ENCODE data around the gene FSTL5. TPM values are rescaled to one million over a fixed set of nuclear protein-coding genes. Genes with fewer than 3 reads are reported as not detected.

Gene FSTL5
- total RNA-seq, 1 donor: not detected

DNA sequence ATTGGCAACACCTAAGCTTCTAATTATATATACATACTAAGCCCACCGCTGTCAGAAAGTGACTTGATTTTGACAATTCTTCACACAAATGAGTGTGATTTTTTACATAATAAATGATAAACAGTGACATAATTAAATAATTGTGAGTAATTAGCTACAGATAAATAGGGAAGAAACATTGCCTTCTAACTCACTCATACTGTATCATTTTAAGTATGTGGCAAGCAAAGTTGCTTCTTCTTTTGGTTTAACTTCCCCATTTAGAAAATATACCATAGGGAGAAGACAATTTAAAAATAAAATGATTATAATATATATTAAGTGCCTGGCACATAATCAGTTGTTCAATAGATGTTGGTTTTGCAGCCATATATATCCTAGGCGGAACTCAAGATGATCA is 644.2 kb downstream of the FSTL5 start:
- no peak for DNase-seq (ENCODE audit: insufficient read length, low spot score, missing footprints)
- H3K79me2 ChIP-seq (ENCODE audit: insufficient read depth, low read length): no peaks in the 10 kb centered on the region
- no peak overlapping the region for H3K4me3 ChIP-seq (ENCODE audit: insufficient read depth, low read length)
- no peaks in the 10 kb centered on the region for H3K36me3 ChIP-seq (ENCODE audit: insufficient read depth, low read length)
- no peaks in the 10 kb centered on the region for H3K4me1 ChIP-seq (ENCODE audit: insufficient read depth, low read length)
- no peaks in the 10 kb centered on the region for H4K20me1 ChIP-seq (ENCODE audit: insufficient read depth, low read length)
- H3K9me3 ChIP-seq (ENCODE audit: low read depth, low read length): no peaks in the 10 kb centered on the region
- H3K27me3 ChIP-seq (ENCODE audit: insufficient read depth, low read length): no peaks in the 10 kb centered on the region
- TF ChIP-seq, protein P1, sequence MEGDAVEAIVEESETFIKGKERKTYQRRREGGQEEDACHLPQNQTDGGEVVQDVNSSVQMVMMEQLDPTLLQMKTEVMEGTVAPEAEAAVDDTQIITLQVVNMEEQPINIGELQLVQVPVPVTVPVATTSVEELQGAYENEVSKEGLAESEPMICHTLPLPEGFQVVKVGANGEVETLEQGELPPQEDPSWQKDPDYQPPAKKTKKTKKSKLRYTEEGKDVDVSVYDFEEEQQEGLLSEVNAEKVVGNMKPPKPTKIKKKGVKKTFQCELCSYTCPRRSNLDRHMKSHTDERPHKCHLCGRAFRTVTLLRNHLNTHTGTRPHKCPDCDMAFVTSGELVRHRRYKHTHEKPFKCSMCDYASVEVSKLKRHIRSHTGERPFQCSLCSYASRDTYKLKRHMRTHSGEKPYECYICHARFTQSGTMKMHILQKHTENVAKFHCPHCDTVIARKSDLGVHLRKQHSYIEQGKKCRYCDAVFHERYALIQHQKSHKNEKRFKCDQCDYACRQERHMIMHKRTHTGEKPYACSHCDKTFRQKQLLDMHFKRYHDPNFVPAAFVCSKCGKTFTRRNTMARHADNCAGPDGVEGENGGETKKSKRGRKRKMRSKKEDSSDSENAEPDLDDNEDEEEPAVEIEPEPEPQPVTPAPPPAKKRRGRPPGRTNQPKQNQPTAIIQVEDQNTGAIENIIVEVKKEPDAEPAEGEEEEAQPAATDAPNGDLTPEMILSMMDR (IDR thresholded peaks at IDR 0.05; ENCODE audit: extremely low read depth, low read depth, low read length): no peak
- no peak overlapping the region for H2AFZ ChIP-seq (ENCODE audit: low read length)
- no peak overlapping the region for H3K27ac ChIP-seq (ENCODE audit: low read depth, low read length)
- no peak overlapping the region for H3K4me2 ChIP-seq (ENCODE audit: insufficient read depth, low read length)

DNA sequence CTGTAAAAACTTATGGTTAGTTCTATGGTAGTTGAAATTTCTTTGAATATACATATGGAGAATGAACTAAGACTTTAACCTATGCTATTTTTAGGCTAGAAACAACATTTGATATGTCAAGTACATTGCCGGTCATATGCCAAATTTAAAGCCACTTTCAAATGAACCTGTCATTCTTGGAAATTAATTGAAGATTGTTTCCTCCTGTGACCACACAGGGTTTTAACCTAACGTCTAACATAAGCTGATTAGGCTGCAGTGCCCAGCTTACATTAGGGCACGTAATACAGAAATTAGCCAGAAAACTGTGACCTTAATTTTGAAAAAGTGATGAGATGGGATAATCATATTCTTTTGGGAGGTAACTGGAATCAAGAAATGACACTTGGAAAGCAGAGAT is 645.9 kb downstream of the FSTL5 start:
- no peak overlapping the region for H3K4me2 ChIP-seq (ENCODE audit: insufficient read depth, low read length)
- DNase-seq (ENCODE audit: insufficient read length, low spot score, missing footprints): no peak
- H3K4me3 ChIP-seq (ENCODE audit: insufficient read depth, low read length): no peak overlapping the region
- H3K4me1 ChIP-seq (ENCODE audit: insufficient read depth, low read length): no peaks in the 10 kb centered on the region
- H3K9me3 ChIP-seq (ENCODE audit: low read depth, low read length): no peaks in the 10 kb centered on the region
- no peak overlapping the region for H3K27ac ChIP-seq (ENCODE audit: low read depth, low read length)
- no peaks in the 10 kb centered on the region for H4K20me1 ChIP-seq (ENCODE audit: insufficient read depth, low read length)
- TF ChIP-seq, protein P1 (IDR thresholded peaks at IDR 0.05; ENCODE audit: extremely low read depth, low read depth, low read length): no peak
- H3K36me3 ChIP-seq (ENCODE audit: insufficient read depth, low read length): no peaks in the 10 kb centered on the region
- H3K79me2 ChIP-seq (ENCODE audit: insufficient read depth, low read length): no peaks in the 10 kb centered on the region
- H2AFZ ChIP-seq (ENCODE audit: low read length): no peak overlapping the region
- H3K27me3 ChIP-seq (ENCODE audit: insufficient read depth, low read length): no peaks in the 10 kb centered on the region

DNA sequence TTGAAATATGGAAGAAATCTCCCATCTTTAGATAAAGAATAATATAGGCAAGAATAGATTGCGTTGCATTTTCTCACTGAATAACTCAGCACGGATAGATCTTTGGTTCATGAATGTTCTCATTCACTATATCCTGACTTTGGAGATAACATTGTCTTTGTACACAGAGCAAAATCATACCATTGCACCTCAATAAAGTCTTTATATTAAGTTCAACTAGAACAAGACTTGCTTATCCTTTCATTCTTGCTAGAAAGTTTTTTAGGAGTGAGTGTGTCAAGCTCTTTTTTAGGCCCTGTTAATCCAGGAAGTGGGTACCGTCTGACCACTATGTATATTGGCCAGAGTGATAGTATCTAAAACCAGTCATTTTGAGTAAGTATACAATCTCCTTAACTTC is 658.7 kb downstream of the FSTL5 start:
- H3K4me3 ChIP-seq (ENCODE audit: insufficient read depth, low read length): no peak overlapping the region
- TF ChIP-seq, protein P1 (IDR thresholded peaks at IDR 0.05; ENCODE audit: extremely low read depth, low read depth, low read length): no peak

DNA sequence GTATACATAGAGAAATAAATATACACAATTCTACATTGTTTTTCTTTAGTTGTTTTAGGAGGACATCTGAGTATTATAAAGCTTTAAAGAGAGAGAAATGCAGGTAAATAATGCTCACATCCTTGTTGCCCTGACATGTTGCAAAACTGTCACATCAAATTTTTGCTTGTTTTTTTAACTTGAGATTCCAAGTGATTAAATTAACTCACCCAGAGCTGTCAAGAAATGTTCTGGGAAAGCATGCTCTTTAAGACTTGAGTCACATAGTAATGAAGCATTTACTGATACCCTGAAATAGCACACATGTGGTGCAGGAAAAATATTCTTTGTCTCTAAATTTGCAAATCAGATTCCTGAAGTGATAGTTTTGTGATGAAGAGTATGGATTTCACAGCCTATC is 665.6 kb downstream of the FSTL5 start:
- Histone ChIP-seq H3K4me1 (ENCODE audit: insufficient read depth, low read length) (no peaks in the 10 kb centered on the region), H3K36me3 (ENCODE audit: insufficient read depth, low read length) (no peaks in the 10 kb centered on the region), H3K27me3 (ENCODE audit: insufficient read depth, low read length) (no peaks in the 10 kb centered on the region), H2AFZ (ENCODE audit: low read length) (no peak overlapping the region), H3K79me2 (ENCODE audit: insufficient read depth, low read length) (no peaks in the 10 kb centered on the region), H4K20me1 (ENCODE audit: insufficient read depth, low read length) (no peaks in the 10 kb centered on the region), H3K4me2 (ENCODE audit: insufficient read depth, low read length) (no peak overlapping the region), H3K9me3 (ENCODE audit: low read depth, low read length) (no peaks in the 10 kb centered on the region), H3K4me3 (ENCODE audit: insufficient read depth, low read length) (no peak overlapping the region), H3K27ac (ENCODE audit: low read depth, low read length) (no peak overlapping the region)
- TF ChIP-seq, protein P1 (IDR thresholded peaks at IDR 0.05; ENCODE audit: extremely low read depth, low read depth, low read length): no peak
- DNase-seq (ENCODE audit: insufficient read length, low spot score, missing footprints): no peak

More for the DNA sequence above, 658.7 kb downstream of the FSTL5 start:
- Histone ChIP-seq H3K79me2 (ENCODE audit: insufficient read depth, low read length) (no peaks in the 10 kb centered on the region), H3K27ac (ENCODE audit: low read depth, low read length) (no peak overlapping the region), H3K36me3 (ENCODE audit: insufficient read depth, low read length) (no peaks in the 10 kb centered on the region), H3K27me3 (ENCODE audit: insufficient read depth, low read length) (no peaks in the 10 kb centered on the region), H3K4me1 (ENCODE audit: insufficient read depth, low read length) (no peaks in the 10 kb centered on the region), H4K20me1 (ENCODE audit: insufficient read depth, low read length) (no peaks in the 10 kb centered on the region), H3K9me3 (ENCODE audit: low read depth, low read length) (no peaks in the 10 kb centered on the region), H3K4me2 (ENCODE audit: insufficient read depth, low read length) (no peak overlapping the region), H2AFZ (ENCODE audit: low read length) (no peak overlapping the region)
- no peak for DNase-seq (ENCODE audit: insufficient read length, low spot score, missing footprints)

All from osteoblast (primary cell).